ENCODE data around the gene CAMK2A. TPM values are rescaled to one million over a fixed set of nuclear protein-coding genes. Genes with fewer than 3 reads are reported as not detected.

CAMK2A gene
- total RNA-seq, 2 experiments from 2014 or later, result not detected

Other genes starting within 250 kb of the CAMK2A start
- gene CSF1R, start 203.2 kb downstream of the CAMK2A start, total RNA-seq, result not detected
- 10 to 100 TPM; 47.0 to 49.0 TPM for gene PDGFRB, start 133.9 kb downstream of the CAMK2A start, total RNA-seq
- gene CDX1, start 123.0 kb downstream of the CAMK2A start, total RNA-seq, result not detected
- gene SLC6A7, start 99.7 kb downstream of the CAMK2A start, total RNA-seq, result not detected
- not detected for gene ARSI, start 13.1 kb upstream of the CAMK2A start, total RNA-seq
- 10 to 100 TPM; 79.0 to 81.3 TPM for gene TCOF1, start 67.9 kb upstream of the CAMK2A start, total RNA-seq
- 100 to 1,000 TPM; 395 to 407 TPM for gene CD74, start 123.1 kb upstream of the CAMK2A start, total RNA-seq
- gene RPS14, start 160.0 kb upstream of the CAMK2A start, total RNA-seq, result 1,000 to 10,000 TPM; 2,046 to 2,123 TPM
- gene NDST1, start 218.4 kb upstream of the CAMK2A start, total RNA-seq, result under 1 TPM; 0.63 TPM

All from activated CD8-positive, alpha-beta T cell treated with anti-CD3 and anti-CD28 coated beads, Interleukin-2, amount 10 ng/mL, durations not matched to agents 7 days and 5 days (primary cell).